NCI-H146 treated with DMSO at 0.1 percent for 48 hours (cell line): ENCODE measurements around the gene SPRY4.
"Not testable (repeated sequence)": the region's sequence is repeated elsewhere in the genome, so short reads cannot be mapped to it uniquely, and the experiment has no call there.

Experiments used
- DNase-seq: peaks from one replicate; lab custom pipeline; 2025; ENCODE audit not compliant: unreplicated experiment; lab: John Stamatoyannopoulos, UW

The SPRY4 gene

DNA sequence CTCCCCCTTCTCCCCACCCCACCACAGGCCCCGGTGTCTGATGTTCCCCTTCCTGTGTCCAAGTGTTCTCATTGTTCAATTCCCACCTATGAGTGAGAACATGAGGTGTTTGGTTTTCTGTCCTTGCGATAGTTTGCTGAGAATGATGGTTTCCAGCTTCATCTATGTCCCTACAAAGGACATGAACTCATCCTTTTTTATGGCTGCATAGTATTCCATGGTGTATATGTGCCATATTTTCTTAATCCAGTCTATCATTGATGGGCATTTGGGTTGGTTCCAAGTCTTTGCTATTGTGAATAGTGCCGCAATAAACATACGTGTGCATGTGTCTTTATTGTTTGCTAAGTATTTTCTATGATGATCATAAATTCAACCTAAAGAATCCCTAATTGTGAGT, 60.7 kb downstream of the SPRY4 start:
- DNase-seq, result not testable (repeated sequence)

DNA sequence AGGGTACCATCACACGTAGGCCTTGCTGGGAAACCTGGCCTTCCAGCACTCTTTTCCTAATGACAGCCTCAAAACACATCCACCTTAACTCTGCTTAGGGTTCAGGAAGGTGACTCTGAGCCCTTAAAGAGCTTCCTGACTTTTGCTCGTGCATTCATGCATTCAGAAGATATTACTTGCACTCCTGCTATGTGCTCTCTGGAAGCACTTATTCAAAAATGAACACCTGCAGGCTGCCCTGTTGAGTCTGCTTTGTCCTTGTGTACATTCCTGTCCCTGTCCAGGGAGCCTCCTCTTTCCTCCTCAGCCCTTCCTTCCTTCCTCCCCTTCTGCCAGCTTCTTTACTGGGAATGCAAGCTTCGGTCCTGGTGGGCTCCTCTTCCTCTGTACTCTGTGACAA, 61.5 kb downstream of the SPRY4 start:
- no peak for DNase-seq

- no peak for DNase-seq
Measured at GRCh38 chr5:142262683-142263082, 62.1 kb downstream of the SPRY4 start.
